ENCODE data around the gene VTN.

DNA sequence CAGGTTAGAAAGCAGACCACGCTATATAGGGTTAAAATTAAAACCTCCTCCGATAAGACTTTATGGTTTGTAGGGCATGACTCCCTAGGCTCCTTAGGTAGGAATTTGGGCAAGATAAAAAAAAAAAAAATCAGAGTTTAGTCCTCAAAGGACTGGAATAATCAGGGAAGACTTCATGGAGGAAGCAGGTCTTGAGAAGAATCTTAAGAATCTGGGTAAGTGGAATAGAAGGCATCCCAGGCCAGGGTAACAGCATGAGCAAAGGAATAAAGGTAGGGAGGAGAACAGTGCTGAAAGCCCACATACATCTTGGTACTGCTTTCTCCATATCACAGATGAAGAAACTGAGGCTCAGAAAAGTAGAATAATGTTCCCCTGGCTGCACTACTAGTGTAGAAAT lies 20.5 kb upstream of the VTN start:
- TF ChIP-seq, protein P1, sequence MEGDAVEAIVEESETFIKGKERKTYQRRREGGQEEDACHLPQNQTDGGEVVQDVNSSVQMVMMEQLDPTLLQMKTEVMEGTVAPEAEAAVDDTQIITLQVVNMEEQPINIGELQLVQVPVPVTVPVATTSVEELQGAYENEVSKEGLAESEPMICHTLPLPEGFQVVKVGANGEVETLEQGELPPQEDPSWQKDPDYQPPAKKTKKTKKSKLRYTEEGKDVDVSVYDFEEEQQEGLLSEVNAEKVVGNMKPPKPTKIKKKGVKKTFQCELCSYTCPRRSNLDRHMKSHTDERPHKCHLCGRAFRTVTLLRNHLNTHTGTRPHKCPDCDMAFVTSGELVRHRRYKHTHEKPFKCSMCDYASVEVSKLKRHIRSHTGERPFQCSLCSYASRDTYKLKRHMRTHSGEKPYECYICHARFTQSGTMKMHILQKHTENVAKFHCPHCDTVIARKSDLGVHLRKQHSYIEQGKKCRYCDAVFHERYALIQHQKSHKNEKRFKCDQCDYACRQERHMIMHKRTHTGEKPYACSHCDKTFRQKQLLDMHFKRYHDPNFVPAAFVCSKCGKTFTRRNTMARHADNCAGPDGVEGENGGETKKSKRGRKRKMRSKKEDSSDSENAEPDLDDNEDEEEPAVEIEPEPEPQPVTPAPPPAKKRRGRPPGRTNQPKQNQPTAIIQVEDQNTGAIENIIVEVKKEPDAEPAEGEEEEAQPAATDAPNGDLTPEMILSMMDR (IDR thresholded peaks at IDR 0.05) = no peak
- TF ChIP-seq POLR2A (IDR thresholded peaks at IDR 0.05) = no peak

Data from lower leg skin (tissue), 3 donors.